Caco-2 (cell line): ENCODE results near the gene PRR3. TPM values are rescaled to one million over a fixed set of nuclear protein-coding genes. Genes with fewer than 3 reads are reported as not detected.
A peak's percentile ranks its signal among the peaks of the same experiment; 100 is the strongest.
"Not testable (repeated sequence)": the region's sequence is repeated elsewhere in the genome, so short reads cannot be mapped to it uniquely, and the experiment has no call there.

ENCODE experiments used
- BruUV-seq: library from RNA; stranded (reverse); fragments of 400-500 nt; replicated peaks from 2 replicates; lab custom pipeline; 2021; lab: Mats Ljungman, UMichigan
- CTCF ChIA-PET: fragments of 300-600 bp; sonication (Branson Sonifier 250); formaldehyde crosslinking; loops from one replicate; lab custom pipeline; 2022; ENCODE audit warnings: antibody characterized with exemption; lab: Charles Lee
- POLR2A ChIA-PET: fragments of 300-600 bp; sonication (Branson Sonifier 250); formaldehyde crosslinking; loops from one replicate; lab custom pipeline; 2022; ENCODE audit warnings: antibody characterized with exemption; lab: Charles Lee
- DNase-seq, 2 experiments: peaks; one replicate each; pipeline versions ENCODE4 v3.0.0 to v3.0.0-alpha.2; 2020 to 2022
- H3K27me3 ChIP-seq: replicated peaks from 2 replicates; pipeline ENCODE4 v1.6.0; 2011; ENCODE audit warnings: low read length; ENCODE audit not compliant: control insufficient read depth, insufficient read depth
- H3K36me3 ChIP-seq: 2 replicates; pipeline ENCODE4 v1.5.1; 2011; ENCODE audit warnings: low read length; ENCODE audit not compliant: control insufficient read depth, insufficient read depth
- H3K4me1 ChIP-seq: fragments of 250-450 bp; sonication (Bioruptor Pico); 2 replicates; pipeline ENCODE4 v1.5.1; 2020; ENCODE audit warnings: mild to moderate bottlenecking
- H3K4me3 ChIP-seq: 2 replicates; pipeline ENCODE4 v1.5.1; 2011; ENCODE audit warnings: low read depth, mild to moderate bottlenecking, control low read depth, low read length
- H3K9me3 ChIP-seq: fragments of 250-450 bp; sonication (Bioruptor Pico); 2 replicates; pipeline ENCODE4 v1.5.1; 2020; ENCODE audit warnings: mild to moderate bottlenecking, moderate library complexity
- H3K27ac Mint-ChIP-seq: one replicate; pipeline ENCODE4 v1.8.0; 2022; ENCODE audit warnings: mixed read lengths; ENCODE audit not compliant: unreplicated experiment
- H3K27me3 Mint-ChIP-seq: one replicate; pipeline ENCODE4 v1.8.0; 2022; ENCODE audit warnings: mixed read lengths; ENCODE audit not compliant: insufficient read depth, unreplicated experiment
- H3K36me3 Mint-ChIP-seq: one replicate; pipeline ENCODE4 v1.8.0; 2022; ENCODE audit warnings: mild to moderate bottlenecking, mixed read lengths; ENCODE audit not compliant: insufficient read depth, unreplicated experiment
- H3K4me1 Mint-ChIP-seq: one replicate; pipeline ENCODE4 v1.8.0; 2022; ENCODE audit warnings: low read depth, mixed read lengths; ENCODE audit not compliant: unreplicated experiment
- H3K4me3 Mint-ChIP-seq: one replicate; pipeline ENCODE4 v1.8.0; 2022; ENCODE audit warnings: mild to moderate bottlenecking, moderate library complexity, mixed read lengths; ENCODE audit not compliant: unreplicated experiment
- H3K9me3 Mint-ChIP-seq: one replicate; pipeline ENCODE4 v1.8.0; 2022; ENCODE audit warnings: mixed read lengths; ENCODE audit not compliant: unreplicated experiment
- CTCF ChIP-seq, 2 experiments: fragments of 200-600 bp in 1 of 2; IDR thresholded peaks; 1 replicate in 1 of 2; 2 replicates in 1 of 2; pipeline versions ENCODE4 v1.5.1 to v1.8.0; 2011 to 2022; ENCODE audit warnings: antibody characterized with exemption in 1 of 2, control low read depth in 1 of 2, inconsistent platforms in 1 of 2, low read depth in 1 of 2, low read length in 1 of 2, mild to moderate bottlenecking in 1 of 2, moderate library complexity in 1 of 2; ENCODE audit not compliant: insufficient read depth in 1 of 2, severe bottlenecking in 1 of 2, unreplicated experiment in 1 of 2
- intact Hi-C: fragments of 100-400 bp; cut with micrococcal nuclease; formaldehyde crosslinking; loops from one replicate; pipeline ENCODE4 v1.10.0; 2022; ENCODE audit not compliant: unreplicated experiment
- total RNA-seq: library from RNA; stranded (reverse); gene quantifications from 2 replicates; pipeline ENCODE4 v1.2.3, GENCODE V29; 2022

The PRR3 gene
- total RNA-seq, 1 experiment from 2014 or later: 20.3 TPM

GRCh38 chr6:30517767-30518504, 39.2 kb upstream of the PRR3 start:
- H3K4me3 ChIP-seq, intact Hi-C loops, H3K4me3 Mint-ChIP-seq, H3K4me1 ChIP-seq, H3K36me3 Mint-ChIP-seq, H3K36me3 ChIP-seq, BruUV-seq, H3K4me1 Mint-ChIP-seq, H3K9me3 ChIP-seq, POLR2A ChIA-PET, H3K27me3 ChIP-seq, DNase-seq, H3K9me3 Mint-ChIP-seq, H3K27ac Mint-ChIP-seq, CTCF ChIA-PET, H3K27me3 Mint-ChIP-seq: not testable (repeated sequence)

GRCh38 chr6:30518505-30519145, 38.5 kb upstream of the PRR3 start:
- H3K27me3 ChIP-seq, BruUV-seq, DNase-seq, H3K4me1 ChIP-seq, intact Hi-C loops, H3K9me3 Mint-ChIP-seq, H3K4me3 Mint-ChIP-seq, POLR2A ChIA-PET, H3K9me3 ChIP-seq, H3K4me1 Mint-ChIP-seq, CTCF ChIA-PET, H3K36me3 ChIP-seq, H3K27me3 Mint-ChIP-seq, H3K4me3 ChIP-seq, H3K36me3 Mint-ChIP-seq, H3K27ac Mint-ChIP-seq: not testable (repeated sequence)

- no peak for DNase-seq
- ChIA-PET POLR2A (no interaction called here), CTCF (no interaction called here)
- H3K4me1 ChIP-seq: no peaks in the 10 kb centered on the region
- 0 out of 2 replicates have a peak, but pooled peaks cover 3% of the 10 kb centered on the region for H3K9me3 ChIP-seq
- no peak overlapping the region for H3K4me3 ChIP-seq
- BruUV-seq: no TSS peak
- intact Hi-C loops: no loop called here
- no peaks in the 10 kb centered on the region; the same call in 1 of the 2 replicates for H3K36me3 ChIP-seq
- Mint-ChIP-seq H3K4me3 (no peak overlapping the region), H3K9me3 (no peaks in the 10 kb centered on the region), H3K4me1 (no peaks in the 10 kb centered on the region), H3K27me3 (no peaks in the 10 kb centered on the region), H3K36me3 (no peaks in the 10 kb centered on the region), H3K27ac (no peak overlapping the region)
- TF ChIP-seq CTCF (IDR thresholded peaks at IDR 0.05; ENCODE audit: insufficient read depth in 1 of 2, low read depth in 1 of 2, low read length in 1 of 2, severe bottlenecking in 1 of 2, unreplicated experiment in 1 of 2): no peak
- H3K27me3 ChIP-seq: no peaks in the 10 kb centered on the region
Observed at GRCh38 chr6:30520522-30520921, 36.6 kb upstream of the PRR3 start.

GRCh38 chr6:30521082-30521481, 36.0 kb upstream of the PRR3 start:
- peak; percentile 29 to 54 for DNase-seq
- not testable (repeated sequence) for H3K27ac Mint-ChIP-seq
- CTCF ChIA-PET: interaction anchor here (1.0 kb wide), 1 partner anchor 20 kb away, joined by 3 read pairs; no protein-coding TSS in a partner anchor

GRCh38 chr6:30521952-30522351, 35.1 kb upstream of the PRR3 start:
- H3K4me1 ChIP-seq, H3K4me1 Mint-ChIP-seq, intact Hi-C loops, H3K4me3 Mint-ChIP-seq, H3K9me3 Mint-ChIP-seq, H3K9me3 ChIP-seq, BruUV-seq, POLR2A ChIA-PET, H3K27me3 ChIP-seq, H3K27me3 Mint-ChIP-seq, H3K27ac Mint-ChIP-seq, H3K4me3 ChIP-seq, H3K36me3 Mint-ChIP-seq, H3K36me3 ChIP-seq, DNase-seq: not testable (repeated sequence)
- CTCF ChIA-PET: interaction anchor here (1.0 kb wide), 1 partner anchor 20 kb away, joined by 3 read pairs; no protein-coding TSS in a partner anchor

More at GRCh38 chr6:30521082-30521481, 36.0 kb upstream of the PRR3 start:
- H3K27me3 ChIP-seq, H3K4me1 Mint-ChIP-seq, H3K36me3 ChIP-seq, intact Hi-C loops, BruUV-seq, H3K4me3 Mint-ChIP-seq, H3K9me3 ChIP-seq, H3K4me3 ChIP-seq, H3K27me3 Mint-ChIP-seq, H3K4me1 ChIP-seq, H3K36me3 Mint-ChIP-seq, POLR2A ChIA-PET, H3K9me3 Mint-ChIP-seq: not testable (repeated sequence)

GRCh38 chr6:30526444-30526843, 30.7 kb upstream of the PRR3 start:
- POLR2A ChIA-PET, BruUV-seq, H3K9me3 Mint-ChIP-seq, H3K4me3 ChIP-seq, CTCF ChIA-PET, H3K27ac Mint-ChIP-seq, intact Hi-C loops, H3K36me3 Mint-ChIP-seq, H3K4me1 Mint-ChIP-seq, H3K36me3 ChIP-seq, H3K9me3 ChIP-seq, H3K27me3 Mint-ChIP-seq, DNase-seq, H3K4me3 Mint-ChIP-seq, H3K27me3 ChIP-seq: not testable (repeated sequence)
- H3K4me1 ChIP-seq: peaks cover 13% of the 10 kb centered on the region; the same call in 1 of the 2 replicates
